Neural progenitor cell (in vitro differentiated cells): Measurements from ENCODE around the gene IGBP1.

ENCODE experiments used
- CTCF ChIP-seq: fragments of 200-600 bp; sonication (generic); IDR thresholded peaks from 2 replicates; pipeline ENCODE4 v1.5.1; 2017; ENCODE audit warnings: antibody characterized with exemption, mild to moderate bottlenecking
- EZH2 ChIP-seq: fragments of 200-600 bp; sonication (generic); IDR thresholded peaks from 2 replicates; pipeline ENCODE4 v1.6.1; 2017; ENCODE audit warnings: antibody characterized with exemption, mild to moderate bottlenecking, moderate library complexity

- no peak for TF ChIP-seq CTCF
- no peak for TF ChIP-seq EZH2
These were observed 850 bp downstream of the IGBP1 start for GRCh38 chrX:70134116-70134477.
